ENCODE data around the gene FAM83D.

DNA sequence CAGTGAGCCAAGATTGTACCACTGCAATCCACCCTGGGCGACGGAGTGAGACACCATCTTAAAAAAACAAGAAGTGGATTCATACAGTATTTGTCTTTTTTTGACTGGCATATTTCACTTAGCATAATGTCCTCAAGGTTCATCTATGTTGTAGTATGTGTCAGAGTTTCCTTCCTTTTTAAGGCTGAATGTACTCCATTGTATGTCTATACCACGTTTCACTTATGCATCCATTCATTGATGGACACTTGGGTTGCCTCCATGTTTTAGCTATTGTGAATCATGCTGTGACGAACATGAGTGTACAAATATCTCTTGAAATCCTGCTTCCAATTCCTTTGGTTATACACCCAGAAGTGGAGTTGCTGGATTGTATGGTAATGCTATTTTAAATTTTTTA is 28.9 kb upstream of the FAM83D start:
- TF ChIP-seq, protein P1, sequence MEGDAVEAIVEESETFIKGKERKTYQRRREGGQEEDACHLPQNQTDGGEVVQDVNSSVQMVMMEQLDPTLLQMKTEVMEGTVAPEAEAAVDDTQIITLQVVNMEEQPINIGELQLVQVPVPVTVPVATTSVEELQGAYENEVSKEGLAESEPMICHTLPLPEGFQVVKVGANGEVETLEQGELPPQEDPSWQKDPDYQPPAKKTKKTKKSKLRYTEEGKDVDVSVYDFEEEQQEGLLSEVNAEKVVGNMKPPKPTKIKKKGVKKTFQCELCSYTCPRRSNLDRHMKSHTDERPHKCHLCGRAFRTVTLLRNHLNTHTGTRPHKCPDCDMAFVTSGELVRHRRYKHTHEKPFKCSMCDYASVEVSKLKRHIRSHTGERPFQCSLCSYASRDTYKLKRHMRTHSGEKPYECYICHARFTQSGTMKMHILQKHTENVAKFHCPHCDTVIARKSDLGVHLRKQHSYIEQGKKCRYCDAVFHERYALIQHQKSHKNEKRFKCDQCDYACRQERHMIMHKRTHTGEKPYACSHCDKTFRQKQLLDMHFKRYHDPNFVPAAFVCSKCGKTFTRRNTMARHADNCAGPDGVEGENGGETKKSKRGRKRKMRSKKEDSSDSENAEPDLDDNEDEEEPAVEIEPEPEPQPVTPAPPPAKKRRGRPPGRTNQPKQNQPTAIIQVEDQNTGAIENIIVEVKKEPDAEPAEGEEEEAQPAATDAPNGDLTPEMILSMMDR (IDR thresholded peaks at IDR 0.05; ENCODE audit: low read depth, low read length, poor library complexity, severe bottlenecking): no peak
- TF ChIP-seq EZH2phosphoT487 (IDR thresholded peaks at IDR 0.05; ENCODE audit: borderline replicate concordance, low read length): no peak
